HG03575 (cell line): ENCODE data around the gene TCTA.

Experiments
- ATAC-seq: cut with Tn5 transposase; IDR thresholded peaks from one replicate; pipeline ENCODE4 v1.9.1; 2021; ENCODE audit not compliant: unreplicated experiment, insufficient number of reproducible peaks, low FRiP score; ENCODE audit errors: extremely low read depth

The TCTA gene

DNA sequence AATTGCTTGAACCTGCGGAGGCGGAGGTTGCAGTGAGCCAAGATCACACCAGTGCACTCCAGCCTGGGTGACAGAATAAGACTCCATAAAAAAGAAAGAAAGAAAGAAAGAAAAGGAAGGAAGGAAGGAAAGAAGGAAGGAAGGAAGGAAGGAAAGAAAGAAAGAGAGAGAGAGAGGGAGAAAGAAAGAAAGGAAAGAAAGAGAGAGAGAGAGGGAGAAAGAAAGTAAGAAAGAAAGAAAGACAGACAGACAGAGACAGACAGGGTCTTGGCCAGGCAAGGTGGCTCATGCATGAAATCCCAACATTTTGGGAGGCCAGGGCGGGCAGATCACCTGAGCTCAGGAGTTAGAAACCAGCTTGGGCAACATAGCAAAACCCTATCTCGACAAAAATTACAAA is 41.4 kb downstream of the TCTA start:
- no peak for ATAC-seq

GRCh38 chr3:49454458-49454857 is 42.2 kb downstream of the TCTA start:
- no peak for ATAC-seq

DNA sequence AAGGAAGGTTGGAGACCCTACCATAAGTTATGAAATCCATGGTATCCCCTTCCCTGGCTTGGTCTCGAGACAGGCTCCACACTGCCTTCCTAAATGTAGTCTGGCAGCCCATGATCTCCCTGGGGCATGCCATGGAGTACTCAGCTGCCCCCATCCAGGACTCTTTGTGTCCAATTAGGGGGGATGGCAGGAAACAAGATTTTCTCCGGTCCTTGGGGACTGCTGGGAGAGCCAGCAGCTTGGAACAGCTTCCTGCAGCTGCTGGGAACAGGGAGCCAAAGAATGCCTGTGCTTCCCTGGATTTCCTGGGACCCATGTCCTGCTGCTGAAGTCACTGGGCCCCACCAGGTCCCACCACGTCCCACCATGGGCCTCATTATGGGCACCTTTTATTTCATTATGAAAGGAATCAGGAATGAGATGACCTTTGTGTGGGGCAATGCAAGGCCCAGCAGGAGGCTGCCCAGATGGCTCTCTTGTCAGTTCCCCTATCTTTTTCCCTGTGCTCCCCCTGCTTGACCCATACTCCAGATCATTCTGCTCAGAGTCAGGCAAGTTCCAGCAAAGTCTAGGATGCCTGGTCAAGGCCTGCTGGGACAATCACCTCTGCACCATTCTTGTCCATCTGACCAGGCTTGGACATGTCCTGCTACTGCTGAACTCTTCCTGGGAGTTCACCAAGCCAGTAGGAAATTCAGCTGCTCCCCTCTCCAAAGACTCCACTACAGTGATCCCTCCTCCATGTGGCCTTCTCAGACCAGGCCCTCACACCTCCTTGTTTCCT is 42.9 kb downstream of the TCTA start:
- ATAC-seq, result no peak

GRCh38 chr3:49456466-49456865 is 44.2 kb downstream of the TCTA start:
- no peak for ATAC-seq

GRCh38 chr3:49460188-49460890 is 48.1 kb downstream of the TCTA start:
- no peak for ATAC-seq

DNA sequence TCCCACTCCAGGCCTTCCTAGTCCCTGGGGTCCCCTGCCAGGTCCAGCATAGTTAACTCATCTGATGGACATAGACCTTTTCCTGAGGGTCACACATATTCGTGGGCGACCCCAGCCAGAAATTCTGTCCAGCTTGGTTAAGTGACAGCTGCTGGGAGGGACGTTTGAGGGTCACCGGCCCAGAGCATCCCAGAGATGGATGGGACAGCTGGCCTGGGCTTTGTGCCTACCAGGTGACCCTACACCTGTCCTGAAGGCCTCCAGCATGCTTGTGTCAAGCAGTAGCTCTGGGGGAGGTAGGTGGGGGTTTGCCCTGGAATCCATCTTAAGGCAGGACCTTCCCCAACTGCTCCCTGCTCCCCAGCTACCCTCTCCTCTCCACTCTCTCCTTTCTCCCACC is 48.7 kb downstream of the TCTA start:
- ATAC-seq, result no peak

DNA sequence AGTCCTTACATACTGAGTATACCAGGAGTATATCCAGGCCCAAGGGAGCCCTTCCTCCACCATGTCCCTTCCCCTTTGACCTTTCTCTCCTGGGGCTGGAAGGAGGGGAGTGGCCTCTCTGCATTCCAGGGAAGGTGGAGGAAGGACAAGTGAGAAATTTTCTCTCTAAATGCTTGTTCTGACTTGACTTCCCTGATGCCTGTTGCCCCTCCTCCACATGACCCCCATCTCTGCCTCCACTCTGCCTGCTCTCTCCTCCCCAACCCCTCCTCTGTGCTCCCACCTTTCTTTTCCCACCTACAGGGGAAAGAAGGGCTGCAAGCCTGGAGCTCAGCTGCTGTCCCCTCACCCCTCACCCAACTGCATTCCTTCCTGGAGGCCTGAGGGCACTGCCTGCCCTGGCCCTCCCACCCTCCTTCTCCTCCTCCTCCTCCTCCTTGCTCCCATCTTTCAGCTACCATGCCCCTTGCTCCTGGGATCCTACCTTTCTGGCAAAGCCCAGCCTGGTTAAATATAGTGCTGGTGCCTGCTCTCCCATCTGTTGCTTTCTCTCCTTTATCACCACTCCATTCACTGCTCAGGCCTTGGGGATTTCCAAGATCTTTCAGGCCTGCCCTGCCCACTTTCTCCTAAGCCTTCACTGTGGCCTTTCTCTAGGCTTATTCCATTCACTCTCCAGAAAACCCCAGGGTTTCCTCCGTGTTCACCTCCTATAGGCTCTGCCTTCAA is 49.4 kb downstream of the TCTA start:
- ATAC-seq, result no peak

GRCh38 chr3:49462222-49462621 is 50.0 kb downstream of the TCTA start:
- no peak for ATAC-seq

GRCh38 chr3:49465270-49466034 is 53.2 kb downstream of the TCTA start:
- ATAC-seq, result no peak
